Adrenal gland (tissue), 5 donors: ENCODE measurements around the gene RBMS2.

Source experiments
- POLR2A ChIP-seq, 2 donors: fragments of 450-650 bp; IDR thresholded peaks; one replicate each; pipeline ENCODE4 v1.6.1; 2017; ENCODE audit warnings: antibody characterized with exemption in 2 of 2, mild to moderate bottlenecking in 2 of 2, moderate library complexity in 1 of 2
- TF ChIP-seq, protein P1 (sequence below), 6 experiments: fragments of 450-650 bp in 4 of 6; fragments of 200-600 bp in 2 of 6; sonication (generic) in 1 of 6; IDR thresholded peaks; 1 replicate in 5 of 6; 2 replicates in 1 of 6; pipeline versions ENCODE4 v1.5.1 to v1.8.0; 2016 to 2021; ENCODE audit warnings: antibody characterized with exemption in 6 of 6, mild to moderate bottlenecking in 2 of 6, moderate library complexity in 1 of 6
- donor health status: DM: no; HTN: no; CAD: no.

DNA sequence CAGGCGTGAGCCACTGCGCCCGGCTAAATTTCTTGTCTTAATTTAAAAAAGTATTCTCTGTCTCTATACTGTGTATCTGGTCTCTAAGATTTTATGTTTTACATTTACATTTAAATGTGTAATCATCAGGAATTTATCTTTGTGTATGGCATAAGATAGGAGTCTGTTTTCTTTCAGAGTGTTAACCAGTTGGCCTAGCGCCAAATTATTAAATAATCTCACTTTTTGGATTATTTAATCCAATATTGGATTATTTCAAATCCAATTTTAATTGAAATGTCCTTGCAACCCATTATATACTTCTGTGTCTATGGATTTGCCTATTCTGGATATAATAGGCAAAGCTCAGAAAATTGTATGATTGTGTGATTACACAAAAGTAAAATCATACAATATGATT, 63.5 kb downstream of the RBMS2 start:
- no peak for TF ChIP-seq POLR2A (IDR thresholded peaks at IDR 0.05)
- TF ChIP-seq, protein P1, sequence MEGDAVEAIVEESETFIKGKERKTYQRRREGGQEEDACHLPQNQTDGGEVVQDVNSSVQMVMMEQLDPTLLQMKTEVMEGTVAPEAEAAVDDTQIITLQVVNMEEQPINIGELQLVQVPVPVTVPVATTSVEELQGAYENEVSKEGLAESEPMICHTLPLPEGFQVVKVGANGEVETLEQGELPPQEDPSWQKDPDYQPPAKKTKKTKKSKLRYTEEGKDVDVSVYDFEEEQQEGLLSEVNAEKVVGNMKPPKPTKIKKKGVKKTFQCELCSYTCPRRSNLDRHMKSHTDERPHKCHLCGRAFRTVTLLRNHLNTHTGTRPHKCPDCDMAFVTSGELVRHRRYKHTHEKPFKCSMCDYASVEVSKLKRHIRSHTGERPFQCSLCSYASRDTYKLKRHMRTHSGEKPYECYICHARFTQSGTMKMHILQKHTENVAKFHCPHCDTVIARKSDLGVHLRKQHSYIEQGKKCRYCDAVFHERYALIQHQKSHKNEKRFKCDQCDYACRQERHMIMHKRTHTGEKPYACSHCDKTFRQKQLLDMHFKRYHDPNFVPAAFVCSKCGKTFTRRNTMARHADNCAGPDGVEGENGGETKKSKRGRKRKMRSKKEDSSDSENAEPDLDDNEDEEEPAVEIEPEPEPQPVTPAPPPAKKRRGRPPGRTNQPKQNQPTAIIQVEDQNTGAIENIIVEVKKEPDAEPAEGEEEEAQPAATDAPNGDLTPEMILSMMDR (IDR thresholded peaks at IDR 0.05) = no peak
